Fibroblast of gingiva (primary cell): ENCODE data around the gene CYSTM1.
"Not testable (repeated sequence)": the region's sequence is repeated elsewhere in the genome, so short reads cannot be mapped to it uniquely, and the experiment has no call there.

Source experiments
- DNase-seq: peaks from one replicate; pipeline ENCODE4 v3.0.0-alpha.2; 2011; ENCODE audit warnings: low read depth

Gene CYSTM1

GRCh38 chr5:140178482-140179116 lies 3.6 kb downstream of the CYSTM1 start:
- no peak for DNase-seq

GRCh38 chr5:140181002-140181483 lies 6.1 kb downstream of the CYSTM1 start:
- no peak for DNase-seq

- DNase-seq: no peak
Observed at GRCh38 chr5:140181525-140181924, 6.5 kb downstream of the CYSTM1 start.

GRCh38 chr5:140182075-140182711 lies 7.2 kb downstream of the CYSTM1 start:
- peak; percentile 55 for DNase-seq

- peak; percentile 79 for DNase-seq
Observed at GRCh38 chr5:140182803-140183367, 7.9 kb downstream of the CYSTM1 start.

- DNase-seq: no peak
Observed at GRCh38 chr5:140185409-140185808, 10.4 kb downstream of the CYSTM1 start.

GRCh38 chr5:140186267-140186671 lies 11.3 kb downstream of the CYSTM1 start:
- DNase-seq: no peak

- no peak for DNase-seq
Observed at GRCh38 chr5:140189253-140189652, 14.3 kb downstream of the CYSTM1 start.

- no peak for DNase-seq
Observed at GRCh38 chr5:140189977-140190871, 15.2 kb downstream of the CYSTM1 start.

GRCh38 chr5:140190872-140191218 lies 15.9 kb downstream of the CYSTM1 start:
- DNase-seq: no peak

- no peak for DNase-seq
Observed at GRCh38 chr5:140192715-140193430, 17.9 kb downstream of the CYSTM1 start.

- no peak for DNase-seq
Observed at GRCh38 chr5:140194662-140195061, 19.7 kb downstream of the CYSTM1 start.

- no peak for DNase-seq
Observed at GRCh38 chr5:140196115-140196814, 21.3 kb downstream of the CYSTM1 start.

GRCh38 chr5:140197023-140197422 lies 22.0 kb downstream of the CYSTM1 start:
- DNase-seq: no peak

GRCh38 chr5:140198915-140199314 lies 23.9 kb downstream of the CYSTM1 start:
- DNase-seq: not testable (repeated sequence)

GRCh38 chr5:140202078-140202477 lies 27.1 kb downstream of the CYSTM1 start:
- DNase-seq: no peak

GRCh38 chr5:140202610-140203009 lies 27.6 kb downstream of the CYSTM1 start:
- no peak for DNase-seq

GRCh38 chr5:140205216-140205615 lies 30.2 kb downstream of the CYSTM1 start:
- no peak for DNase-seq

GRCh38 chr5:140205952-140206351 lies 31.0 kb downstream of the CYSTM1 start:
- DNase-seq: no peak

GRCh38 chr5:140207250-140207964 lies 32.4 kb downstream of the CYSTM1 start:
- no peak for DNase-seq

GRCh38 chr5:140208065-140208464 lies 33.1 kb downstream of the CYSTM1 start:
- no peak for DNase-seq
